A549 (cell line): ENCODE results near the gene LCK.

Experiments
- E2F6 ChIP-seq: IDR thresholded peaks from 2 replicates; pipeline ENCODE4 v1.6.1; 2012; ENCODE audit warnings: low read depth, borderline replicate concordance
- HOXA7 ChIP-seq: fragments of 250-450 bp; sonication (Bioruptor Pico); IDR thresholded peaks from 2 replicates; pipeline ENCODE4 v1.5.0; 2020; ENCODE audit warnings: mild to moderate bottlenecking, moderate library complexity
- NFE2L2 ChIP-seq: fragments of 150-350 bp; conservative IDR thresholded peaks from 2 replicates; pipeline ENCODE4 v1.6.1; 2014; ENCODE audit warnings: low read length
- TF ChIP-seq, protein P1 (sequence below): fragments of 450-650 bp; IDR thresholded peaks from 2 replicates; pipeline ENCODE4 v1.6.1; 2014; ENCODE audit warnings: antibody characterized with exemption

DNA sequence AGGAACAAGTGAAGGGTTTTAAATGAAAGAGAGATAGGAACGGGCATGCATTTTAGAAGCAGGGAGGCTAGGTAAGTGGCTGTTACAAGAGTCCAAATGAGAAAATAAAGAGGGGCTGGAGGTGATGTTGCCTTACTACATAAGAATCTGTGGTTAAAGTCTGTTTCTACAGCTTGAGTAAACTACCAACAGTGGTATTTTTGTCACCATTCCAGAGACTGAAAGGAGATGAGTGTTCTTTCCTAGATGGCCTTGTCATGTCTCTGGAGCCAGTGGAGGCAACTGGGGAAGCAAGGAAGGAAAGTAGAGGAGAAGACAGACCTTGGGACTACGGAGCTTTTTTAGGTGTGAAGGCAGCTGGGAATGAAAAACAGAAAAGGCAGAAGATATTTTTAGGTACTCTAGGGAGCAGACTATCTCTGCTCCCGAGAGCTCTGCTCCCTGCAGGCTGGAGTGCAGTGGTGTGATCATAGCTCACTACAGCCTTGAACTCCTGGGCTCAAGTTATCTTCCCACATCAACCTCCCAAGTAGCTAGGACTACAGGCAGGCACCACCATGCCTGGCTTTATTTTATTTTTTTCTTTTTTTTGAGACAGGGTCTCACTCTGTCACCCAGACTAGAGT, 53.0 kb downstream of the LCK start:
- TF ChIP-seq NFE2L2, result no peak
- TF ChIP-seq HOXA7 (CRISPR knock-in tag), result no peak
- no peak for TF ChIP-seq E2F6
- TF ChIP-seq, protein P1, sequence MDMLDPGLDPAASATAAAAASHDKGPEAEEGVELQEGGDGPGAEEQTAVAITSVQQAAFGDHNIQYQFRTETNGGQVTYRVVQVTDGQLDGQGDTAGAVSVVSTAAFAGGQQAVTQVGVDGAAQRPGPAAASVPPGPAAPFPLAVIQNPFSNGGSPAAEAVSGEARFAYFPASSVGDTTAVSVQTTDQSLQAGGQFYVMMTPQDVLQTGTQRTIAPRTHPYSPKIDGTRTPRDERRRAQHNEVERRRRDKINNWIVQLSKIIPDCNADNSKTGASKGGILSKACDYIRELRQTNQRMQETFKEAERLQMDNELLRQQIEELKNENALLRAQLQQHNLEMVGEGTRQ, result no peak
